H9 (cell line): ENCODE results near the gene CELF6. TPM values are rescaled to one million over a fixed set of nuclear protein-coding genes. Genes with fewer than 3 reads are reported as not detected.

Source experiments
- DNase-seq: peaks from one replicate; pipeline ENCODE4 v3.0.0-alpha.2; 2017
- H2AFZ ChIP-seq: one replicate; pipeline ENCODE4 v1.6.1; 2013; ENCODE audit warnings: mild to moderate bottlenecking, low read length, control low read depth, moderate library complexity
- H2AK5ac ChIP-seq: 2 replicates; pipeline ENCODE4 v1.6.1; 2013; ENCODE audit warnings: low read length, control low read depth, mixed read lengths; ENCODE audit not compliant: insufficient read length
- H2BK120ac ChIP-seq: one replicate; pipeline ENCODE4 v1.6.1; 2013; ENCODE audit warnings: low read depth, mild to moderate bottlenecking, low read length, control low read depth, inconsistent platforms; ENCODE audit not compliant: poor library complexity, severe bottlenecking
- H2BK12ac ChIP-seq: 2 replicates; pipeline ENCODE4 v1.6.1; 2013; ENCODE audit warnings: low read length, control low read depth, mixed read lengths, low read depth; ENCODE audit not compliant: insufficient read length
- H2BK15ac ChIP-seq: 2 replicates; pipeline ENCODE4 v1.6.1; 2013; ENCODE audit warnings: low read depth, low read length, control low read depth
- H2BK20ac ChIP-seq: one replicate; pipeline ENCODE4 v1.6.1; 2013; ENCODE audit warnings: low read depth, mild to moderate bottlenecking, low read length, control low read depth, inconsistent platforms; ENCODE audit not compliant: poor library complexity, severe bottlenecking
- H2BK5ac ChIP-seq: 2 replicates; pipeline ENCODE4 v1.6.1; 2013; ENCODE audit warnings: low read length, control low read depth, mixed read lengths; ENCODE audit not compliant: insufficient read length
- H3K14ac ChIP-seq: 2 replicates; pipeline ENCODE4 v1.6.1; 2013; ENCODE audit warnings: low read length, control low read depth; ENCODE audit not compliant: insufficient read depth
- H3K18ac ChIP-seq: 2 replicates; pipeline ENCODE4 v1.6.1; 2013; ENCODE audit warnings: low read depth, mild to moderate bottlenecking, mixed read lengths, low read length, control low read depth; ENCODE audit not compliant: insufficient read length
- H3K23ac ChIP-seq: 2 replicates; pipeline ENCODE4 v1.6.1; 2013; ENCODE audit warnings: low read length, control low read depth, mixed read lengths, low read depth; ENCODE audit not compliant: insufficient read length
- H3K23me2 ChIP-seq: 2 replicates; pipeline ENCODE4 v1.6.1; 2013; ENCODE audit warnings: low read depth, mild to moderate bottlenecking, mixed read lengths, low read length, control low read depth; ENCODE audit not compliant: insufficient read length, poor library complexity, severe bottlenecking
- H3K27ac ChIP-seq: 2 replicates; pipeline ENCODE4 v1.5.1; 2013; ENCODE audit warnings: low read length, control low read depth, mixed read lengths, low read depth; ENCODE audit not compliant: insufficient read length
- H3K27me3 ChIP-seq: 2 replicates; pipeline ENCODE4 v1.6.1; 2013; ENCODE audit warnings: low read length, control low read depth, inconsistent platforms; ENCODE audit not compliant: insufficient read depth
- H3K4ac ChIP-seq: 2 replicates; pipeline ENCODE4 v1.6.1; 2013; ENCODE audit warnings: low read depth, mild to moderate bottlenecking, control low read depth, inconsistent platforms, low read length, moderate library complexity
- H3K4me1 ChIP-seq: 2 replicates; pipeline ENCODE4 v1.6.1; 2013; ENCODE audit warnings: low read length, control low read depth, inconsistent platforms; ENCODE audit not compliant: insufficient read depth
- H3K4me2 ChIP-seq: 2 replicates; pipeline ENCODE4 v1.6.1; 2013; ENCODE audit warnings: low read length, control low read depth, mixed read lengths; ENCODE audit not compliant: insufficient read length, insufficient read depth
- H3K56ac ChIP-seq: 2 replicates; pipeline ENCODE4 v1.6.1; 2013; ENCODE audit warnings: low read depth, mild to moderate bottlenecking, mixed read lengths, low read length, control low read depth; ENCODE audit not compliant: insufficient read length
- H3K79me1 ChIP-seq: 2 replicates; pipeline ENCODE4 v1.6.1; 2013; ENCODE audit warnings: low read depth, mild to moderate bottlenecking, moderate library complexity, low read length, control low read depth, inconsistent platforms; ENCODE audit not compliant: insufficient read depth, poor library complexity, severe bottlenecking
- H3K79me2 ChIP-seq: 2 replicates; pipeline ENCODE4 v1.6.1; 2013; ENCODE audit warnings: low read length, control low read depth, inconsistent platforms; ENCODE audit not compliant: insufficient read depth
- H3K9ac ChIP-seq: 2 replicates; pipeline ENCODE4 v1.6.1; 2013; ENCODE audit warnings: low read length, control low read depth, mixed read lengths; ENCODE audit not compliant: insufficient read length; ENCODE audit errors: extremely low read depth
- H3K9me3 ChIP-seq: one replicate; pipeline ENCODE4 v1.6.1; 2013; ENCODE audit warnings: low read depth, low read length, inconsistent platforms; ENCODE audit not compliant: control insufficient read depth
- H3T11ph ChIP-seq: one replicate; pipeline ENCODE4 v1.6.1; 2013; ENCODE audit warnings: mild to moderate bottlenecking, low read length, control low read depth, inconsistent platforms
- H4K20me1 ChIP-seq: one replicate; pipeline ENCODE4 v1.6.1; 2013; ENCODE audit not compliant: control insufficient read depth, insufficient read length, insufficient read depth
- H4K5ac ChIP-seq: 2 replicates; pipeline ENCODE4 v1.6.1; 2013; ENCODE audit warnings: low read depth, mild to moderate bottlenecking, mixed read lengths, low read length, control low read depth; ENCODE audit not compliant: insufficient read length
- H4K8ac ChIP-seq: replicated peaks from 2 replicates; pipeline ENCODE4 v1.6.1; 2013; ENCODE audit warnings: low read length, control low read depth, mixed read lengths, low read depth; ENCODE audit not compliant: insufficient read length
- H4K91ac ChIP-seq: 2 replicates; pipeline ENCODE4 v1.6.1; 2013; ENCODE audit warnings: low read depth, mild to moderate bottlenecking, moderate library complexity, mixed read lengths, low read length, control low read depth; ENCODE audit not compliant: insufficient read length
- H3K27ac Mint-ChIP-seq, 3 experiments: 2 replicates in 2 of 3; 3 replicates in 1 of 3; pipeline ENCODE4 v1.8.0; 2020 to 2021; ENCODE audit warnings: mixed read lengths in 3 of 3, mild to moderate bottlenecking in 1 of 3, moderate library complexity in 1 of 3
- H3K27me3 Mint-ChIP-seq: 2 replicates; pipeline ENCODE4 v1.8.0; 2021; ENCODE audit warnings: low read depth, mild to moderate bottlenecking, moderate library complexity, mixed read lengths
- H3K36me3 Mint-ChIP-seq, 3 experiments: 2 replicates in 2 of 3; 3 replicates in 1 of 3; pipeline ENCODE4 v1.8.0; 2020 to 2021; ENCODE audit warnings: low read depth in 3 of 3, mixed read lengths in 3 of 3; ENCODE audit not compliant: insufficient read depth in 1 of 3
- H3K4me1 Mint-ChIP-seq, 2 experiments: 2 replicates each; pipeline ENCODE4 v1.8.0; 2020; ENCODE audit warnings: mixed read lengths in 2 of 2
- H3K4me3 Mint-ChIP-seq, 2 experiments: 2 replicates in 1 of 2; 3 replicates in 1 of 2; pipeline ENCODE4 v1.8.0; 2020 to 2021; ENCODE audit warnings: mild to moderate bottlenecking in 2 of 2, mixed read lengths in 2 of 2, moderate library complexity in 1 of 2
- H3K9me3 Mint-ChIP-seq, 2 experiments: 2 replicates in 1 of 2; 3 replicates in 1 of 2; pipeline ENCODE4 v1.8.0; 2020; ENCODE audit warnings: mild to moderate bottlenecking in 2 of 2, mixed read lengths in 2 of 2, moderate library complexity in 1 of 2
- WGBS: extraction: QIAGEN DNeasy Blood & Tissue Kit; methylation state at CpG from one replicate; pipeline ENCODE4 v1.1.7; 2013; ENCODE audit warnings: missing lambda C conversion rate, low lambda C conversion rate, mixed read lengths; ENCODE audit not compliant: insufficient read length; ENCODE audit errors: extremely low coverage; 5-methylcytosine and 5-hydroxymethylcytosine counted together
- total RNA-seq: library from RNA; stranded (reverse); gene quantifications from 2 replicates; pipeline ENCODE4 v1.2.1, GENCODE V29; 2021
- TF ChIP-seq, protein P1 (sequence below): fragments of 200-600 bp; sonication (generic); conservative IDR thresholded peaks from 3 replicates; pipeline ENCODE4 v1.8.0; 2021; ENCODE audit warnings: antibody characterized with exemption, mild to moderate bottlenecking

Gene CELF6
- total RNA-seq, 1 experiment from 2014 or later = 0.13 TPM

DNA sequence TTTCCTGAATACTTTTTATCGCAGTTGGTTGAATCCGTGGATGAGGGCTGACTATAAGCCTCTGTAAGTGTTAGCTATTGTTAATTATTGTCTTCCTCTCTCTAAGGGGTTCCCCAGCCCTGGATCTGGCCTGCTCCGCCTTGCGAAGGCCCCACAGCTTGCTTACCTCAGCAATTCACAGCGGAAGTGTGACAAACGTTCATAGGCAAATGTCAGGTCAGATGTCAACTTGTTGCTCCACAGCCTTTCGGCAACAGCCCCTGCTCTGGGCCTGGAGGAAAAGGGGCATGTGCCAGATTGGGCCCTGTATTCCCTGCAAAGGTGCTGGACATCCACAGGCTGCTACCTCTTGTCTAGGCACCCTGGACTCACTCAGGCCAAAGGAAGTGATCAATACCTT is 25.3 kb upstream of the CELF6 start:
- no peak overlapping the region for H4K5ac ChIP-seq
- H3K4me2 ChIP-seq = no peak overlapping the region
- no peak overlapping the region for H3K4me3 Mint-ChIP-seq
- H4K8ac ChIP-seq = no peak overlapping the region
- no peak for DNase-seq
- no peaks in the 10 kb centered on the region for H3K27me3 ChIP-seq
- no peak overlapping the region for H2AFZ ChIP-seq
- no peaks in the 10 kb centered on the region for H4K20me1 ChIP-seq
- H2BK120ac ChIP-seq = no peak overlapping the region
- no peak overlapping the region for H2BK5ac ChIP-seq
- no peak overlapping the region for H2BK12ac ChIP-seq
- no peaks in the 10 kb centered on the region for H3K4me1 ChIP-seq
- H3K23ac ChIP-seq = no peak overlapping the region
- no peaks in the 10 kb centered on the region for H3K9me3 Mint-ChIP-seq
- TF ChIP-seq, protein P1, sequence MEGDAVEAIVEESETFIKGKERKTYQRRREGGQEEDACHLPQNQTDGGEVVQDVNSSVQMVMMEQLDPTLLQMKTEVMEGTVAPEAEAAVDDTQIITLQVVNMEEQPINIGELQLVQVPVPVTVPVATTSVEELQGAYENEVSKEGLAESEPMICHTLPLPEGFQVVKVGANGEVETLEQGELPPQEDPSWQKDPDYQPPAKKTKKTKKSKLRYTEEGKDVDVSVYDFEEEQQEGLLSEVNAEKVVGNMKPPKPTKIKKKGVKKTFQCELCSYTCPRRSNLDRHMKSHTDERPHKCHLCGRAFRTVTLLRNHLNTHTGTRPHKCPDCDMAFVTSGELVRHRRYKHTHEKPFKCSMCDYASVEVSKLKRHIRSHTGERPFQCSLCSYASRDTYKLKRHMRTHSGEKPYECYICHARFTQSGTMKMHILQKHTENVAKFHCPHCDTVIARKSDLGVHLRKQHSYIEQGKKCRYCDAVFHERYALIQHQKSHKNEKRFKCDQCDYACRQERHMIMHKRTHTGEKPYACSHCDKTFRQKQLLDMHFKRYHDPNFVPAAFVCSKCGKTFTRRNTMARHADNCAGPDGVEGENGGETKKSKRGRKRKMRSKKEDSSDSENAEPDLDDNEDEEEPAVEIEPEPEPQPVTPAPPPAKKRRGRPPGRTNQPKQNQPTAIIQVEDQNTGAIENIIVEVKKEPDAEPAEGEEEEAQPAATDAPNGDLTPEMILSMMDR = no peak
- H2BK20ac ChIP-seq = no peak overlapping the region
- no peak overlapping the region for H4K91ac ChIP-seq
- no peak overlapping the region for H3K56ac ChIP-seq
- H3K18ac ChIP-seq = no peak overlapping the region
- H3K27me3 Mint-ChIP-seq = no peaks in the 10 kb centered on the region
- no peaks in the 10 kb centered on the region for H3K23me2 ChIP-seq
- H3K79me1 ChIP-seq = no peaks in the 10 kb centered on the region
- no peak overlapping the region for H3K27ac ChIP-seq
- peaks cover 7 to 10% of the 10 kb centered on the region in 2 experiments for H3K4me1 Mint-ChIP-seq
- no peaks in the 10 kb centered on the region for H3K9me3 ChIP-seq
- no peak overlapping the region for H3K4ac ChIP-seq
- no CpG with 5 or more reads among the region's 7 CpGs for WGBS
- no peak overlapping the region for H3K27ac Mint-ChIP-seq
- H3K79me2 ChIP-seq = no peaks in the 10 kb centered on the region
- no peak overlapping the region for H2BK15ac ChIP-seq
- no peak overlapping the region for H3T11ph ChIP-seq
- H3K9ac ChIP-seq = no peak overlapping the region
- peaks cover 7 to 43% (median 24%) of the 10 kb centered on the region in 3 experiments; a peak in 6 of 7 replicates for H3K36me3 Mint-ChIP-seq
- H3K14ac ChIP-seq = no peak overlapping the region
- no peak overlapping the region for H2AK5ac ChIP-seq
